Prostate gland (tissue), 2 donors: ENCODE results near the gene RNF149. TPM values are rescaled to one million over a fixed set of nuclear protein-coding genes. Genes with fewer than 3 reads are reported as not detected.
"Not testable (repeated sequence)": the region's sequence is repeated elsewhere in the genome, so short reads cannot be mapped to it uniquely, and the experiment has no call there.

Source experiments
- DNase-seq: peaks from one replicate; pipeline ENCODE4 v3.0.0-alpha.2; 2019; ENCODE audit warnings: low spot score
- H3K27ac ChIP-seq, 2 donors: fragments of 200-600 bp; sonication (generic); 2 replicates each; pipeline ENCODE4 v1.5.1; 2017 to 2019
- H3K27me3 ChIP-seq: fragments of 200-600 bp; sonication (generic); replicated peaks from 2 replicates; pipeline ENCODE4 v1.5.1; 2019; ENCODE audit not compliant: insufficient read depth
- H3K36me3 ChIP-seq, 2 donors: fragments of 200-600 bp; sonication (generic); 1 replicate in 1 of 2; 2 replicates in 1 of 2; pipeline versions ENCODE4 v1.5.1 to v1.8.1; 2017 to 2019
- H3K4me1 ChIP-seq: fragments of 200-600 bp; sonication (generic); replicated peaks from 2 replicates; pipeline ENCODE4 v1.5.1; 2019
- H3K4me3 ChIP-seq, 2 donors: fragments of 200-600 bp; sonication (generic); 2 replicates each; pipeline ENCODE4 v1.5.1; 2017 to 2019
- H3K9me3 ChIP-seq: fragments of 200-600 bp; sonication (generic); 2 replicates; pipeline ENCODE4 v1.5.1; 2017
- POLR2A ChIP-seq: fragments of 450-650 bp; IDR thresholded peaks from one replicate; pipeline ENCODE4 v1.6.1; 2016; ENCODE audit warnings: antibody characterized with exemption, mild to moderate bottlenecking
- POLR2AphosphoS5 ChIP-seq: sonication (generic); formaldehyde crosslinking; IDR thresholded peaks from one replicate; pipeline ENCODE4 v1.6.1; 2017; ENCODE audit warnings: antibody characterized with exemption
- WGBS: methylation state at CpG from one replicate; pipeline ENCODE4 v1.1.5; 2018; 5-methylcytosine and 5-hydroxymethylcytosine counted together
- intact Hi-C: fragments of 100-400 bp; cut with DNase I; formaldehyde crosslinking; loops from one replicate; pipeline ENCODE4 v1.14.2; 2022
- total RNA-seq, 2 donors: library from RNA; depleted of rRNA; stranded (reverse); fragments of >200 nt; gene quantifications; one replicate each; pipeline ENCODE4 v1.1.0, GENCODE V29; 2016
- TF ChIP-seq, protein P1 (sequence below), 4 experiments: fragments of 200-600 bp in 2 of 4; fragments of 450-650 bp in 2 of 4; sonication (generic) in 2 of 4; IDR thresholded peaks; 1 replicate in 3 of 4; 2 replicates in 1 of 4; pipeline ENCODE4 v1.5.1; 2016 to 2019; ENCODE audit warnings: antibody characterized with exemption in 4 of 4, mild to moderate bottlenecking in 2 of 4, moderate library complexity in 2 of 4

Gene RNF149
- total RNA-seq, 2 donors from 2014 or later = 57.2 to 75.4 TPM

DNA sequence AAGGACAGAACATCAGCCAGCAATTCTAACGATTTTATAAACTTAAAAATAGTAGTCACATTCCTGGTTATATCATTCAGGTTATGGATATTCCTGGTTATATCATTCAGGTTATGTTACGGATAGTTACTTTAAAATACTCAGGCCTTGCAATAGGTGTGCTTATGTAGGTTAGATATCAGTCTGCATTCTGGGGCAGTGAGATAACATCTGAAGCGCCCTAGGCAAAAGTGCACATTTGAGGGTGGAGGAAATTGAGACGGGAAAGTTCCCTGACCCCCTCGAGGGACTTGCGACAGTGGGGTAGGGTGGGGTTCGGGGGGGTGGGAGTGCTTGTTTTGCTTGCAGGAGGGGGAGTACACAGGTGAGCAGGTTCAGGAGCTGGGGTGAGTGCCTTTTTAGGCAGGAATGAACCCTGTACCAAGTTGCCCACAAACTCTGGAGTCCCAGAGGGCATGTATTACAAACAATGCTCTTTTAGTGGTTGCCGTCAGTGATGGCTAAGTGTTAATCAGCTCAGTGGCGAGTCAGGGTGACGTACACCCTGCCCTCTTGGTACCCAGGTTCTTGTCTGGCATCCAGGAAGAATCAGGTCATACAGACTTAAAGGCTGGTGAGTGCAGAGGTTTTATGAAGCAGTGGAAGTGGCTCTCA is 47.0 kb upstream of the RNF149 start:
- WGBS = 72% methylated on average over 10 of the region's 10 CpGs
- no peak for DNase-seq
- intact Hi-C loops = no loop called here

DNA sequence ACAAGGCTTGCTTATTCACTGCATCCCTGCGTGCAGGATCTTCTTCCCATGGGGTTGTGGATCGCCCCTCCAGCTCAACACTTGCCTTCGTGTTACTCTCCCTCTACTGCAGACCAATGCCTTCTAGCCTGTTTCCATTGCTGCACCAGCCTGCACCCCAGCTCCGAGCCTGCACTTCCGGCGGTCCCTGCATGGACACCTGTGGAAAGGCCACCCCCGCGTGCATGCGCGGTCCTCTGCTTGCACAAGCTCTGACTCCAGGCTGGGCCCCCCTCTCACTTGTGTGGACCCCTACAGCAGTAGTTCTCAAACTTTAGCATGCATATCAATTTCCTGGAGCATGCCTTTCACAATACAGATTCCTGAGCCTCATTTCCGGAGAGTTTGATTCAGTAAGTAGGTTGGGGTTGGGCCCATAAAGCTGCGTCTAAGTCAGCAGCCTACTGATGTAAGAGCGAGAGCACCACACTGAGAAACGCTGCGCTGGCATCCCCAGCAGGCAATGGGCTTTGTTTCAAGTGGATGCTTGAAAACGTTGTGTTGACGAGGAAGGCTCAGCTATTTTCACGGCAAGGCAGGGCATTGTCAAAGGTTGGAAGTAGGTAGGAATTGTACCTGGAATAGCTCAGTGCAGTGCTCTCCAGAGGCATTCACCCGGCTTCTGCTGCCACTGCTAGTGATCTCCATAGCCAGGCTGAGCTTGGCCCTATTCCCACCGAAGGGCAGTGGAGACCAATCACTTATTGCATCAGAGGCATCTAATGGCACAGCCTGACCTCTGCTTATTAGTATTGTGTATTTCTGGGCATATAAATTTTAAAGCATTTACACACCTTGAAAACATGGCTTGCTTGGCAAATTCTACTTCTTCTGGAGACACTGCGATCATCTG is 46.2 kb upstream of the RNF149 start:
- H3K4me1 ChIP-seq = no peaks in the 10 kb centered on the region
- H3K27me3 ChIP-seq = no peaks in the 10 kb centered on the region
- TF ChIP-seq, protein P1, sequence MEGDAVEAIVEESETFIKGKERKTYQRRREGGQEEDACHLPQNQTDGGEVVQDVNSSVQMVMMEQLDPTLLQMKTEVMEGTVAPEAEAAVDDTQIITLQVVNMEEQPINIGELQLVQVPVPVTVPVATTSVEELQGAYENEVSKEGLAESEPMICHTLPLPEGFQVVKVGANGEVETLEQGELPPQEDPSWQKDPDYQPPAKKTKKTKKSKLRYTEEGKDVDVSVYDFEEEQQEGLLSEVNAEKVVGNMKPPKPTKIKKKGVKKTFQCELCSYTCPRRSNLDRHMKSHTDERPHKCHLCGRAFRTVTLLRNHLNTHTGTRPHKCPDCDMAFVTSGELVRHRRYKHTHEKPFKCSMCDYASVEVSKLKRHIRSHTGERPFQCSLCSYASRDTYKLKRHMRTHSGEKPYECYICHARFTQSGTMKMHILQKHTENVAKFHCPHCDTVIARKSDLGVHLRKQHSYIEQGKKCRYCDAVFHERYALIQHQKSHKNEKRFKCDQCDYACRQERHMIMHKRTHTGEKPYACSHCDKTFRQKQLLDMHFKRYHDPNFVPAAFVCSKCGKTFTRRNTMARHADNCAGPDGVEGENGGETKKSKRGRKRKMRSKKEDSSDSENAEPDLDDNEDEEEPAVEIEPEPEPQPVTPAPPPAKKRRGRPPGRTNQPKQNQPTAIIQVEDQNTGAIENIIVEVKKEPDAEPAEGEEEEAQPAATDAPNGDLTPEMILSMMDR (IDR thresholded peaks at IDR 0.05) = no peak
- no peak for TF ChIP-seq POLR2AphosphoS5
- TF ChIP-seq POLR2A = no peak
- WGBS = 89% methylated on average over 21 of the region's 21 CpGs
- H3K4me3 ChIP-seq = no peak overlapping the region
- no peaks in the 10 kb centered on the region for H3K36me3 ChIP-seq
- intact Hi-C loops = no loop called here
- H3K27ac ChIP-seq = no peak overlapping the region
- no peak for DNase-seq
- no peaks in the 10 kb centered on the region for H3K9me3 ChIP-seq

More for the DNA sequence above, 47.0 kb upstream of the RNF149 start:
- TF ChIP-seq, protein P1 (IDR thresholded peaks at IDR 0.05) = no peak
- no peak for TF ChIP-seq POLR2AphosphoS5
- TF ChIP-seq POLR2A = no peak
- H3K27ac ChIP-seq = no peak overlapping the region
- no peaks in the 10 kb centered on the region for H3K9me3 ChIP-seq
- no peaks in the 10 kb centered on the region for H3K27me3 ChIP-seq
- H3K4me1 ChIP-seq = no peaks in the 10 kb centered on the region
- no peak overlapping the region for H3K4me3 ChIP-seq
- H3K36me3 ChIP-seq = no peaks in the 10 kb centered on the region

DNA sequence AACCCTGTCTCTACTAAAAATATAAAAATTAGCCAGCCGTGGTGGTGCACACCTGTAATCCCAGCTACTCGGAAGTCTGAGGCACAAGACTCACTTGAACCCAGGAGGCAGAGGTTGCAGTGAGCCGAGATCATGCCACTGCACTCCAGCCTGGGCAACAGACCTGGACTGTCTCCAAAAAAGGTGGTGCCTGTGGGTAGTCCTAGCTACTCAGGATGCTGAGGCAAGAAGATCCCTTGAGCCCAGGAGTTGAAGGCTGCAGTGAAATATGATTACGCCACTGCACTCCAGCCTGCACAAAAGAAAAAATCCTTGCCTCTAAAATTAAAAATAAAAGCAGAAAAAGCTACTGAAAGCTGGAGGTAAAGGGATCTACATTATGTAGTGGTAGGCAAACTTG is 44.1 kb upstream of the RNF149 start:
- H3K4me3 ChIP-seq, H3K9me3 ChIP-seq, H3K27ac ChIP-seq, DNase-seq, intact Hi-C loops, H3K36me3 ChIP-seq, H3K4me1 ChIP-seq, H3K27me3 ChIP-seq: not testable (repeated sequence)
- WGBS = 86% methylated on average over 4 of the region's 4 CpGs

DNA sequence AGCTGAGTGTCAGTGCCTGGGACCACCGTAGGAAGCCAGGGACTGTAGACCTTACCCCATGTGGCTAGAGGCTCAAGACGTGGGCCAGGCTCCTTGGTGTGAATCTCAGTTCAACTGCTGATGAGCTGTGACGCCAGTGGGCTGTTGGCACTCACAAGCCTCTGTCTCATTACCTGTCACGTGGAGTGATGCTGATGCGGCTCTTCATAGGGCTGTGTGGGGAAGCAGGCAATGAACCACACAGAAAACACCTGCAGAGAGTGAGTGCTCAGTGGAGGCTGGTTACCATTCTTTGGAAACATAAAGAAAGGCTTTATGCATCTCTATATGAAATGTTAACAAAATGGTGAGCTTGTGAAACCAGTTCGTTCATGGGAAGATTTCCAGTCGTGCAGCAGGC is 42.7 kb upstream of the RNF149 start:
- WGBS = 79% methylated on average over 7 of the region's 7 CpGs
- H3K27me3 ChIP-seq = no peaks in the 10 kb centered on the region
- intact Hi-C loops = no loop called here
- DNase-seq = no peak
- no peaks in the 10 kb centered on the region for H3K36me3 ChIP-seq
- H3K4me3 ChIP-seq = no peak overlapping the region
- H3K4me1 ChIP-seq = no peaks in the 10 kb centered on the region
- no peak overlapping the region for H3K27ac ChIP-seq
- H3K9me3 ChIP-seq = no peaks in the 10 kb centered on the region
- TF ChIP-seq POLR2A (no peak), POLR2AphosphoS5 (no peak)
- TF ChIP-seq, protein P1 (IDR thresholded peaks at IDR 0.05) = no peak

DNA sequence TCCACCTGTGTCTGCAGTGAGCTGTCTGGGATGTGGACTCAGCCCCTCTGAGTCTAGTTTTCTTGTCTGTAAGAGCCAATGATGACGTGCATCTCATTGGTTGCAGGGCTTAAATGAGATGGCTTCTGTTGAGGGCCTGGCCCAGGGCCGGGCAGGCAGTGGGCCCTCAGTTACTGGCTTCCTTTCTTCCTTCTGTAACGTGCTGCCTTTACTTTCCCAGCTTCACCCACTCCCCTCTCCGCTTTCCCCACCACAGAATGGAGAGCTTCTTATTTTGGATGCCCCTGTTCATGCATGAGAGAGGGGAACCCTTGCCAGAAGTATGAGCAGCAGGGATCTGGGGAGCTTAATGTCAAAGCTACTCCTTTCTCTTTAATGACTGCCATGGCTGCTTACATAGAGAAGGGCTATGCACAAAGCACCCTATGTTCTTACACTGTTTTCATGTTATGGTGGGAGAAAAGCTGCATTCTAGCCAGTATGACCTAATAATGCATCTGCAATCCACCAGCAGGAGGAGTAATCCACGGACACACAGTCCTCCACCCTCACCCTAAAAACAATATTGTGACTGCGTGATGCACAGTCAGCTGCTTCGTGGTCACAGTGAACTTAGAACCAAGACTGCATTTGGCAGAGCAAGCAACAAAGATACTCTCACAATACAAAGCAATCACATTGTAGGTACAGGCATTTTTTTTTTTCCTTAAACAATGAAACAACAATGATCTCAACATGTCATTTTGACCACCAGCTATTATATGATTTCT is 41.6 kb upstream of the RNF149 start:
- Histone ChIP-seq H3K27me3 (no peaks in the 10 kb centered on the region), H3K9me3 (no peaks in the 10 kb centered on the region), H3K36me3 (no peaks in the 10 kb centered on the region), H3K4me3 (no peak overlapping the region), H3K4me1 (no peaks in the 10 kb centered on the region), H3K27ac (no peak overlapping the region)
- 79% methylated on average over 7 of the region's 7 CpGs for WGBS
- no peak for DNase-seq
- intact Hi-C loops = no loop called here
- TF ChIP-seq, protein P1 (IDR thresholded peaks at IDR 0.05) = peak in 1 of 4 experiments; percentile 13
- TF ChIP-seq POLR2A = no peak
- TF ChIP-seq POLR2AphosphoS5 = no peak
